NCI-H526 (cell line): ENCODE results near the gene XRCC4.

ENCODE experiments used
- DNase-seq, 2 experiments: peaks; one replicate each; lab custom pipeline; 2025; lab: John Stamatoyannopoulos, UW

Gene XRCC4

GRCh38 chr5:83071286-83072051 lies 5.9 kb upstream of the XRCC4 start:
- DNase-seq, result no peak

GRCh38 chr5:83072966-83073365 lies 4.4 kb upstream of the XRCC4 start:
- DNase-seq, result no peak

GRCh38 chr5:83077662-83078261 lies 415 bp downstream of the XRCC4 start:
- peak in 1 of 2 experiments; percentile 16 for DNase-seq

GRCh38 chr5:83082750-83083149 lies 5.4 kb downstream of the XRCC4 start:
- no peak for DNase-seq

GRCh38 chr5:83084336-83084735 lies 7.0 kb downstream of the XRCC4 start:
- DNase-seq, result no peak

GRCh38 chr5:83085106-83085505 lies 7.8 kb downstream of the XRCC4 start:
- no peak for DNase-seq

GRCh38 chr5:83090169-83090568 lies 12.8 kb downstream of the XRCC4 start:
- no peak for DNase-seq

GRCh38 chr5:83092619-83093018 lies 15.3 kb downstream of the XRCC4 start:
- DNase-seq, result no peak

- no peak for DNase-seq
These were observed 16.3 kb downstream of the XRCC4 start for GRCh38 chr5:83093692-83094091.

- DNase-seq, result no peak
These were observed 18.0 kb downstream of the XRCC4 start for GRCh38 chr5:83095163-83095956.

- DNase-seq, result no peak
These were observed 18.7 kb downstream of the XRCC4 start for GRCh38 chr5:83095957-83096539.

GRCh38 chr5:83096660-83097339 lies 19.5 kb downstream of the XRCC4 start:
- DNase-seq, result no peak

GRCh38 chr5:83097689-83098231 lies 20.4 kb downstream of the XRCC4 start:
- DNase-seq, result no peak

GRCh38 chr5:83099001-83099400 lies 21.7 kb downstream of the XRCC4 start:
- no peak for DNase-seq

GRCh38 chr5:83099445-83099844 lies 22.1 kb downstream of the XRCC4 start:
- no peak for DNase-seq

- DNase-seq, result no peak
These were observed 24.2 kb downstream of the XRCC4 start for GRCh38 chr5:83101514-83101913.

GRCh38 chr5:83102364-83102980 lies 25.1 kb downstream of the XRCC4 start:
- DNase-seq, result no peak

GRCh38 chr5:83104021-83104420 lies 26.7 kb downstream of the XRCC4 start:
- no peak for DNase-seq

GRCh38 chr5:83107692-83108420 lies 30.5 kb downstream of the XRCC4 start:
- DNase-seq, result no peak

GRCh38 chr5:83109380-83109779 lies 32.0 kb downstream of the XRCC4 start:
- DNase-seq, result no peak

- DNase-seq, result no peak
These were observed 38.5 kb downstream of the XRCC4 start for GRCh38 chr5:83115816-83116215.
